ENCODE data around the gene IGF2BP3.

IGF2BP3 gene

GRCh38 chr7:23396222-23397015 lies 73.9 kb downstream of the IGF2BP3 start:
- Mint-ChIP-seq H3K27ac (no peak overlapping the region), H3K27me3 (no peaks in the 10 kb centered on the region), H3K4me1 (ENCODE audit: low read depth) (no peaks in the 10 kb centered on the region), H3K36me3 (ENCODE audit: low read depth) (no peaks in the 10 kb centered on the region), H3K9me3 (no peaks in the 10 kb centered on the region), H3K4me3 (no peak overlapping the region)
- intact Hi-C loops (cut with micrococcal nuclease), result no loop called here

- Mint-ChIP-seq H3K36me3 (ENCODE audit: low read depth) (no peaks in the 10 kb centered on the region), H3K4me1 (ENCODE audit: low read depth) (no peaks in the 10 kb centered on the region), H3K27ac (no peak overlapping the region), H3K4me3 (no peak overlapping the region), H3K9me3 (no peaks in the 10 kb centered on the region), H3K27me3 (no peaks in the 10 kb centered on the region)
- intact Hi-C loops (cut with micrococcal nuclease), result no loop called here
Measured at GRCh38 chr7:23394488-23395171, 75.7 kb downstream of the IGF2BP3 start.

GRCh38 chr7:23393636-23394035 lies 76.7 kb downstream of the IGF2BP3 start:
- Mint-ChIP-seq H3K4me1 (ENCODE audit: low read depth) (no peaks in the 10 kb centered on the region), H3K9me3 (no peaks in the 10 kb centered on the region), H3K4me3 (no peak overlapping the region), H3K27ac (no peak overlapping the region), H3K27me3 (no peaks in the 10 kb centered on the region), H3K36me3 (ENCODE audit: low read depth) (no peaks in the 10 kb centered on the region)
- intact Hi-C loops (cut with micrococcal nuclease), result no loop called here

- Mint-ChIP-seq H3K9me3 (no peaks in the 10 kb centered on the region), H3K27ac (no peak overlapping the region), H3K36me3 (ENCODE audit: low read depth) (no peaks in the 10 kb centered on the region), H3K4me3 (no peak overlapping the region), H3K4me1 (ENCODE audit: low read depth) (no peaks in the 10 kb centered on the region), H3K27me3 (no peaks in the 10 kb centered on the region)
- intact Hi-C loops (cut with micrococcal nuclease), result no loop called here
Measured at GRCh38 chr7:23389701-23390100, 80.6 kb downstream of the IGF2BP3 start.

- Mint-ChIP-seq H3K9me3 (no peaks in the 10 kb centered on the region), H3K4me3 (no peak overlapping the region), H3K4me1 (ENCODE audit: low read depth) (no peaks in the 10 kb centered on the region), H3K36me3 (ENCODE audit: low read depth) (no peaks in the 10 kb centered on the region), H3K27me3 (no peaks in the 10 kb centered on the region), H3K27ac (no peak overlapping the region)
- intact Hi-C loops (cut with micrococcal nuclease), result no loop called here
Measured at GRCh38 chr7:23387583-23387982, 82.7 kb downstream of the IGF2BP3 start.

GRCh38 chr7:23385140-23385539 lies 85.2 kb downstream of the IGF2BP3 start:
- Mint-ChIP-seq H3K27me3 (no peaks in the 10 kb centered on the region), H3K36me3 (ENCODE audit: low read depth) (no peaks in the 10 kb centered on the region), H3K4me1 (ENCODE audit: low read depth) (no peaks in the 10 kb centered on the region), H3K9me3 (no peaks in the 10 kb centered on the region), H3K4me3 (no peak overlapping the region), H3K27ac (no peak overlapping the region)
- intact Hi-C loops (cut with micrococcal nuclease), result no loop called here

GRCh38 chr7:23383225-23383624 lies 87.1 kb downstream of the IGF2BP3 start:
- H3K27ac Mint-ChIP-seq, result no peak overlapping the region
- no peak overlapping the region for H3K4me3 Mint-ChIP-seq
- intact Hi-C loops (cut with micrococcal nuclease), result no loop called here
- no peaks in the 10 kb centered on the region for H3K9me3 Mint-ChIP-seq
- H3K4me1 Mint-ChIP-seq (ENCODE audit: low read depth), result no peaks in the 10 kb centered on the region
- H3K27me3 Mint-ChIP-seq, result no peaks in the 10 kb centered on the region
- H3K36me3 Mint-ChIP-seq (ENCODE audit: low read depth), result no peaks in the 10 kb centered on the region

- Mint-ChIP-seq H3K9me3 (no peaks in the 10 kb centered on the region), H3K27ac (no peak overlapping the region), H3K27me3 (no peaks in the 10 kb centered on the region), H3K36me3 (ENCODE audit: low read depth) (no peaks in the 10 kb centered on the region), H3K4me1 (ENCODE audit: low read depth) (no peaks in the 10 kb centered on the region), H3K4me3 (no peak overlapping the region)
- intact Hi-C loops (cut with micrococcal nuclease), result no loop called here
Measured at GRCh38 chr7:23380961-23381360, 89.3 kb downstream of the IGF2BP3 start.

- Mint-ChIP-seq H3K4me1 (ENCODE audit: low read depth) (no peaks in the 10 kb centered on the region), H3K27ac (no peak overlapping the region)
Measured at GRCh38 chr7:23380556-23380955, 89.7 kb downstream of the IGF2BP3 start.

GRCh38 chr7:23378996-23379395 lies 91.3 kb downstream of the IGF2BP3 start:
- Mint-ChIP-seq H3K4me3 (no peak overlapping the region), H3K4me1 (ENCODE audit: low read depth) (no peaks in the 10 kb centered on the region), H3K9me3 (no peaks in the 10 kb centered on the region), H3K27me3 (no peaks in the 10 kb centered on the region), H3K36me3 (ENCODE audit: low read depth) (no peaks in the 10 kb centered on the region), H3K27ac (no peak overlapping the region)
- intact Hi-C loops (cut with micrococcal nuclease), result no loop called here

More at GRCh38 chr7:23380556-23380955, 89.7 kb downstream of the IGF2BP3 start:
- no peaks in the 10 kb centered on the region for H3K9me3 Mint-ChIP-seq
- H3K27me3 Mint-ChIP-seq, result no peaks in the 10 kb centered on the region
- intact Hi-C loops (cut with micrococcal nuclease), result no loop called here
- no peak overlapping the region for H3K4me3 Mint-ChIP-seq
- no peaks in the 10 kb centered on the region for H3K36me3 Mint-ChIP-seq (ENCODE audit: low read depth)

- Mint-ChIP-seq H3K4me1 (ENCODE audit: low read depth) (peaks cover 9% of the 10 kb centered on the region), H3K27me3 (no peaks in the 10 kb centered on the region), H3K4me3 (no peak overlapping the region), H3K27ac (no peak overlapping the region), H3K36me3 (ENCODE audit: low read depth) (no peaks in the 10 kb centered on the region), H3K9me3 (no peaks in the 10 kb centered on the region)
- intact Hi-C loops (cut with micrococcal nuclease), result no loop called here
Measured at GRCh38 chr7:23377134-23377533, 93.2 kb downstream of the IGF2BP3 start.

GRCh38 chr7:23373151-23374004 lies 96.9 kb downstream of the IGF2BP3 start:
- Mint-ChIP-seq H3K27me3 (no peaks in the 10 kb centered on the region), H3K4me3 (no peak overlapping the region), H3K9me3 (no peaks in the 10 kb centered on the region), H3K27ac (peak overlapping the region; percentile 37), H3K36me3 (ENCODE audit: low read depth) (no peaks in the 10 kb centered on the region), H3K4me1 (ENCODE audit: low read depth) (peaks cover 9% of the 10 kb centered on the region)
- intact Hi-C loops (cut with micrococcal nuclease), result no loop called here

GRCh38 chr7:23372611-23373010 lies 97.7 kb downstream of the IGF2BP3 start:
- Mint-ChIP-seq H3K4me3 (no peak overlapping the region), H3K9me3 (no peaks in the 10 kb centered on the region), H3K27me3 (no peaks in the 10 kb centered on the region), H3K4me1 (ENCODE audit: low read depth) (peaks cover 9% of the 10 kb centered on the region), H3K27ac (no peak overlapping the region), H3K36me3 (ENCODE audit: low read depth) (no peaks in the 10 kb centered on the region)
- intact Hi-C loops (cut with micrococcal nuclease), result no loop called here

GRCh38 chr7:23371654-23372053 lies 98.6 kb downstream of the IGF2BP3 start:
- intact Hi-C loops (cut with micrococcal nuclease), result no loop called here
- Mint-ChIP-seq H3K27me3 (no peaks in the 10 kb centered on the region), H3K4me1 (ENCODE audit: low read depth) (peaks cover 9% of the 10 kb centered on the region), H3K27ac (no peak overlapping the region), H3K9me3 (no peaks in the 10 kb centered on the region), H3K36me3 (ENCODE audit: low read depth) (no peaks in the 10 kb centered on the region), H3K4me3 (no peak overlapping the region)
